Immature natural killer cell (primary cell): ENCODE results near the gene SDR9C7. TPM values are rescaled to one million over a fixed set of nuclear protein-coding genes. Genes with fewer than 3 reads are reported as not detected.
"Not testable (repeated sequence)": the region's sequence is repeated elsewhere in the genome, so short reads cannot be mapped to it uniquely, and the experiment has no call there.

Experiments
- DNase-seq, 3 donors: peaks; one replicate each; pipeline ENCODE4 v3.0.0; 2022; ENCODE audit warnings: mixed read lengths in 1 of 3
- H3K27ac Mint-ChIP-seq, 6 donors: one replicate each; pipeline ENCODE4 v1.8.0; 2020; ENCODE audit warnings: mixed read lengths in 6 of 6, mild to moderate bottlenecking in 5 of 6, inconsistent platforms in 4 of 6, moderate library complexity in 3 of 6
- H3K27me3 Mint-ChIP-seq, 3 donors: one replicate each; pipeline ENCODE4 v1.8.0; 2020 to 2021; ENCODE audit warnings: low read depth in 3 of 3, mild to moderate bottlenecking in 3 of 3, mixed read lengths in 3 of 3, moderate library complexity in 3 of 3, inconsistent platforms in 1 of 3
- H3K36me3 Mint-ChIP-seq, 3 donors: one replicate each; pipeline ENCODE4 v1.8.0; 2020; ENCODE audit warnings: mixed read lengths in 3 of 3, inconsistent platforms in 2 of 3, mild to moderate bottlenecking in 2 of 3
- H3K4me1 Mint-ChIP-seq, 2 donors: one replicate each; pipeline ENCODE4 v1.8.0; 2020; ENCODE audit warnings: inconsistent platforms in 2 of 2, mild to moderate bottlenecking in 2 of 2, mixed read lengths in 2 of 2, moderate library complexity in 1 of 2
- H3K4me3 Mint-ChIP-seq, 5 donors: one replicate each; pipeline ENCODE4 v1.8.0; 2020; ENCODE audit warnings: mild to moderate bottlenecking in 5 of 5, mixed read lengths in 5 of 5, inconsistent platforms in 3 of 5, moderate library complexity in 3 of 5
- H3K9me3 Mint-ChIP-seq, 6 donors: one replicate each; pipeline ENCODE4 v1.8.0; 2020; ENCODE audit warnings: mild to moderate bottlenecking in 6 of 6, mixed read lengths in 6 of 6, inconsistent platforms in 4 of 6, moderate library complexity in 3 of 6
- polyA plus RNA-seq, 3 donors: library from polyadenylated mRNA; unstranded; fragments of 300-500 nt; fragmentation: Illumina TruSeq; gene quantifications; one replicate each; pipeline ENCODE4 v1.2.3, GENCODE V29; 2021

The SDR9C7 gene
- not detected for polyA plus RNA-seq

GRCh38 chr12:56933826-56934625, at the start of gene SDR9C7:
Gene SDR9C7, minus strand, starts transcription at chr12:56934408. Its CDS starts 147 bp downstream, at chr12:56934261.
- Mint-ChIP-seq H3K36me3 (no peaks in the 10 kb centered on the region), H3K27ac (peak within 1 kb of the TSS in 1 of 6 donors; percentile 26), H3K4me1 (no peaks in the 10 kb centered on the region), H3K9me3 (no peaks in the 10 kb centered on the region), H3K4me3 (no peak within 1 kb of the TSS), H3K27me3 (peaks cover 0 to 3% (median 0%) of the 10 kb centered on the region in 3 donors)
- no peak for DNase-seq

GRCh38 chr12:56983386-56983785, 49.2 kb upstream of the SDR9C7 start:
- H3K27ac Mint-ChIP-seq: no peak overlapping the region
- H3K36me3 Mint-ChIP-seq: peaks cover 0 to 6% (median 5%) of the 10 kb centered on the region in 3 donors

GRCh38 chr12:56982578-56983236, 48.5 kb upstream of the SDR9C7 start:
- peaks cover 4 to 11% of the 10 kb centered on the region in 2 donors for H3K4me1 Mint-ChIP-seq
- H3K27me3 Mint-ChIP-seq, H3K36me3 Mint-ChIP-seq, DNase-seq, H3K9me3 Mint-ChIP-seq, H3K27ac Mint-ChIP-seq, H3K4me3 Mint-ChIP-seq: not testable (repeated sequence)

More at GRCh38 chr12:56983386-56983785, 49.2 kb upstream of the SDR9C7 start:
- H3K4me3 Mint-ChIP-seq: no peak overlapping the region
- DNase-seq: no peak
- no peaks in the 10 kb centered on the region for H3K9me3 Mint-ChIP-seq
- H3K4me1 Mint-ChIP-seq: peaks cover 4 to 11% of the 10 kb centered on the region in 2 donors
- peaks cover 0 to 3% (median 2%) of the 10 kb centered on the region in 3 donors for H3K27me3 Mint-ChIP-seq

GRCh38 chr12:56980941-56981530, 46.8 kb upstream of the SDR9C7 start:
- no peak overlapping the region for H3K4me3 Mint-ChIP-seq
- H3K4me1 Mint-ChIP-seq: no peaks in the 10 kb centered on the region
- peaks cover 0 to 6% (median 5%) of the 10 kb centered on the region in 3 donors for H3K36me3 Mint-ChIP-seq
- H3K27ac Mint-ChIP-seq: no peak overlapping the region
- no peaks in the 10 kb centered on the region for H3K9me3 Mint-ChIP-seq
- peaks cover 0 to 3% (median 2%) of the 10 kb centered on the region in 3 donors for H3K27me3 Mint-ChIP-seq
- no peak for DNase-seq

- DNase-seq: no peak
- no peak overlapping the region for H3K4me3 Mint-ChIP-seq
- H3K27me3 Mint-ChIP-seq: peaks cover 0 to 3% (median 2%) of the 10 kb centered on the region in 3 donors
- H3K4me1 Mint-ChIP-seq: no peaks in the 10 kb centered on the region
- no peak overlapping the region for H3K27ac Mint-ChIP-seq
- H3K9me3 Mint-ChIP-seq: no peaks in the 10 kb centered on the region
- peaks cover 0 to 6% (median 5%) of the 10 kb centered on the region in 3 donors for H3K36me3 Mint-ChIP-seq
These were observed 46.1 kb upstream of the SDR9C7 start for GRCh38 chr12:56980268-56980667.

GRCh38 chr12:56979628-56980027, 45.4 kb upstream of the SDR9C7 start:
- Mint-ChIP-seq H3K9me3 (no peaks in the 10 kb centered on the region), H3K27me3 (peaks cover 0 to 3% (median 2%) of the 10 kb centered on the region in 3 donors), H3K4me3 (no peak overlapping the region), H3K27ac (no peak overlapping the region), H3K4me1 (no peaks in the 10 kb centered on the region), H3K36me3 (peaks cover 0 to 6% (median 5%) of the 10 kb centered on the region in 3 donors)
- DNase-seq: no peak

- Mint-ChIP-seq H3K4me1 (no peaks in the 10 kb centered on the region), H3K27me3 (peaks cover 0 to 2% (median 1%) of the 10 kb centered on the region in 3 donors), H3K9me3 (no peaks in the 10 kb centered on the region), H3K36me3 (peaks cover 0 to 6% (median 5%) of the 10 kb centered on the region in 3 donors), H3K27ac (no peak overlapping the region), H3K4me3 (no peak overlapping the region)
- no peak for DNase-seq
These were observed 44.4 kb upstream of the SDR9C7 start for GRCh38 chr12:56978397-56979138.

- not testable (repeated sequence) for H3K27me3 Mint-ChIP-seq
These were observed 43.2 kb upstream of the SDR9C7 start for GRCh38 chr12:56977361-56977760.

GRCh38 chr12:56974224-56974623, 40.0 kb upstream of the SDR9C7 start:
- H3K9me3 Mint-ChIP-seq, DNase-seq, H3K27me3 Mint-ChIP-seq, H3K4me3 Mint-ChIP-seq, H3K4me1 Mint-ChIP-seq, H3K36me3 Mint-ChIP-seq, H3K27ac Mint-ChIP-seq: not testable (repeated sequence)

More at GRCh38 chr12:56977361-56977760, 43.2 kb upstream of the SDR9C7 start:
- not testable (repeated sequence) for H3K36me3 Mint-ChIP-seq, H3K9me3 Mint-ChIP-seq, DNase-seq, H3K4me3 Mint-ChIP-seq, H3K4me1 Mint-ChIP-seq
- H3K27ac Mint-ChIP-seq: peak overlapping the region in 1 of 6 donors; percentile 69

- H3K36me3 Mint-ChIP-seq, DNase-seq, H3K9me3 Mint-ChIP-seq, H3K27me3 Mint-ChIP-seq, H3K27ac Mint-ChIP-seq, H3K4me3 Mint-ChIP-seq, H3K4me1 Mint-ChIP-seq: not testable (repeated sequence)
These were observed 34.7 kb upstream of the SDR9C7 start for GRCh38 chr12:56968910-56969309.

- H3K4me3 Mint-ChIP-seq, H3K4me1 Mint-ChIP-seq, H3K9me3 Mint-ChIP-seq, DNase-seq, H3K36me3 Mint-ChIP-seq, H3K27me3 Mint-ChIP-seq, H3K27ac Mint-ChIP-seq: not testable (repeated sequence)
These were observed 31.9 kb upstream of the SDR9C7 start for GRCh38 chr12:56965997-56966642.

GRCh38 chr12:56965124-56965523, 30.9 kb upstream of the SDR9C7 start:
- H3K36me3 Mint-ChIP-seq, DNase-seq, H3K27ac Mint-ChIP-seq, H3K4me1 Mint-ChIP-seq, H3K4me3 Mint-ChIP-seq, H3K27me3 Mint-ChIP-seq, H3K9me3 Mint-ChIP-seq: not testable (repeated sequence)

GRCh38 chr12:56963557-56963956, 29.3 kb upstream of the SDR9C7 start:
- not testable (repeated sequence) for H3K9me3 Mint-ChIP-seq, H3K36me3 Mint-ChIP-seq, H3K4me3 Mint-ChIP-seq, DNase-seq, H3K27ac Mint-ChIP-seq, H3K27me3 Mint-ChIP-seq, H3K4me1 Mint-ChIP-seq
